ENCODE results near the gene FAM229A.

GRCh38 chr1:32332290-32333079 is 29.8 kb downstream of the FAM229A start:
- TF ChIP-seq, protein P1, sequence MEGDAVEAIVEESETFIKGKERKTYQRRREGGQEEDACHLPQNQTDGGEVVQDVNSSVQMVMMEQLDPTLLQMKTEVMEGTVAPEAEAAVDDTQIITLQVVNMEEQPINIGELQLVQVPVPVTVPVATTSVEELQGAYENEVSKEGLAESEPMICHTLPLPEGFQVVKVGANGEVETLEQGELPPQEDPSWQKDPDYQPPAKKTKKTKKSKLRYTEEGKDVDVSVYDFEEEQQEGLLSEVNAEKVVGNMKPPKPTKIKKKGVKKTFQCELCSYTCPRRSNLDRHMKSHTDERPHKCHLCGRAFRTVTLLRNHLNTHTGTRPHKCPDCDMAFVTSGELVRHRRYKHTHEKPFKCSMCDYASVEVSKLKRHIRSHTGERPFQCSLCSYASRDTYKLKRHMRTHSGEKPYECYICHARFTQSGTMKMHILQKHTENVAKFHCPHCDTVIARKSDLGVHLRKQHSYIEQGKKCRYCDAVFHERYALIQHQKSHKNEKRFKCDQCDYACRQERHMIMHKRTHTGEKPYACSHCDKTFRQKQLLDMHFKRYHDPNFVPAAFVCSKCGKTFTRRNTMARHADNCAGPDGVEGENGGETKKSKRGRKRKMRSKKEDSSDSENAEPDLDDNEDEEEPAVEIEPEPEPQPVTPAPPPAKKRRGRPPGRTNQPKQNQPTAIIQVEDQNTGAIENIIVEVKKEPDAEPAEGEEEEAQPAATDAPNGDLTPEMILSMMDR (IDR thresholded peaks at IDR 0.05): no peak
- TF ChIP-seq CREB1 (CRISPR knock-in tag; IDR thresholded peaks at IDR 0.05) (no peak; the same call in 1 of the 2 replicates), MAX (CRISPR knock-in tag; IDR thresholded peaks at IDR 0.05) (no peak), MXD4 (CRISPR knock-in tag; IDR thresholded peaks at IDR 0.05; ENCODE audit: borderline replicate concordance) (no peak), ZNF121 (CRISPR knock-in tag; IDR thresholded peaks at IDR 0.05) (no peak), SP1 (CRISPR knock-in tag; conservative IDR thresholded peaks at IDR 0.05) (no peak), CREM (CRISPR knock-in tag; IDR thresholded peaks at IDR 0.05) (no peak; the same call in 1 of the 2 replicates), TCF7 (CRISPR knock-in tag; IDR thresholded peaks at IDR 0.05; ENCODE audit: low read depth) (no peak), SMAD3 (CRISPR knock-in tag; IDR thresholded peaks at IDR 0.05; ENCODE audit: borderline replicate concordance) (no peak), NR3C1 (CRISPR knock-in tag; conservative IDR thresholded peaks at IDR 0.05; ENCODE audit: low read depth) (no peak)
